Natural killer cell (primary cell): ENCODE results near the gene RNF223. TPM values are rescaled to one million over a fixed set of nuclear protein-coding genes. Genes with fewer than 3 reads are reported as not detected.

Source experiments
- ATAC-seq, 3 donors: fragments of 150-1000 bp in 2 of 3; fragments of 200-7000 bp in 1 of 3; cut with Tn5 transposase; 1 replicate in 1 of 3; 2 replicates in 2 of 3; pipeline ENCODE4 v1.10.0; 2021; ENCODE audit warnings: mild to moderate bottlenecking in 2 of 3, moderate library complexity in 2 of 3
- DNase-seq, 2 donors: peaks; one replicate each; pipeline versions ENCODE4 v3.0.0 to v3.0.0-alpha.2; 2013 to 2021; ENCODE audit warnings: mixed read lengths in 1 of 2
- H3K27ac ChIP-seq: one replicate; pipeline ENCODE4 v1.5.1; 2013; ENCODE audit warnings: mild to moderate bottlenecking, low read length
- H3K27me3 ChIP-seq: one replicate; pipeline ENCODE4 v1.6.1; 2013; ENCODE audit warnings: low read length; ENCODE audit not compliant: control insufficient read depth, insufficient read depth
- H3K36me3 ChIP-seq: one replicate; pipeline ENCODE4 v1.6.1; 2013; ENCODE audit warnings: low read length; ENCODE audit not compliant: control insufficient read depth, insufficient read depth
- H3K4me1 ChIP-seq: one replicate; pipeline ENCODE4 v1.6.1; 2013; ENCODE audit warnings: low read length; ENCODE audit not compliant: control insufficient read depth, insufficient read depth
- H3K4me3 ChIP-seq: one replicate; pipeline ENCODE4 v1.5.1; 2013; ENCODE audit warnings: low read length
- H3K9me3 ChIP-seq: one replicate; pipeline ENCODE4 v1.6.1; 2013; ENCODE audit warnings: low read length; ENCODE audit not compliant: control insufficient read depth, insufficient read depth
- H3K27ac Mint-ChIP-seq, 2 donors: one replicate each; pipeline ENCODE4 v1.8.0; 2022; ENCODE audit warnings: mild to moderate bottlenecking in 2 of 2, mixed read lengths in 2 of 2, moderate library complexity in 1 of 2
- H3K27me3 Mint-ChIP-seq, 2 donors: one replicate each; pipeline ENCODE4 v1.8.0; 2022; ENCODE audit warnings: low read depth in 2 of 2, mixed read lengths in 2 of 2
- H3K36me3 Mint-ChIP-seq: one replicate; pipeline ENCODE4 v1.8.0; 2022; ENCODE audit warnings: mixed read lengths
- H3K4me1 Mint-ChIP-seq, 2 donors: one replicate each; pipeline ENCODE4 v1.8.0; 2022; ENCODE audit warnings: mixed read lengths in 2 of 2
- H3K4me3 Mint-ChIP-seq: one replicate; pipeline ENCODE4 v1.8.0; 2022; ENCODE audit warnings: mild to moderate bottlenecking, moderate library complexity, mixed read lengths
- H3K9me3 Mint-ChIP-seq, 2 donors: one replicate each; pipeline ENCODE4 v1.8.0; 2022; ENCODE audit warnings: mixed read lengths in 2 of 2
- CTCF ChIP-seq: fragments of 200-600 bp; IDR thresholded peaks from one replicate; pipeline ENCODE4 v1.8.0; 2022; ENCODE audit warnings: antibody characterized with exemption
- WGBS: methylation state at CpG from one replicate; pipeline ENCODE4 v1.1.7; 2013; ENCODE audit warnings: missing lambda C conversion rate; ENCODE audit not compliant: insufficient coverage; 5-methylcytosine and 5-hydroxymethylcytosine counted together
- intact Hi-C: fragments of 100-400 bp; cut with micrococcal nuclease; formaldehyde crosslinking; loops from one replicate; pipeline ENCODE4 v1.14.2; 2022
- total RNA-seq, 4 donors: library from RNA; stranded (reverse); fragments of 120-200 nt in 1 of 4; gene quantifications; one replicate each; pipeline versions ENCODE4 v1.2.3 to v1.2.4, GENCODE V29; 2013 to 2022

RNF223 gene
- total RNA-seq, 3 donors from 2014 or later (not counting 1 experiment from before 2014, with no cell fraction given): not detected

- 94% methylated on average over 17 of the region's 28 CpGs for WGBS
- ATAC-seq (no peak), DNase-seq (no peak)
- Histone ChIP-seq H3K36me3 (no peaks in the 10 kb centered on the region), H3K27ac (no peak overlapping the region), H3K4me1 (no peaks in the 10 kb centered on the region), H3K4me3 (no peak overlapping the region), H3K9me3 (no peaks in the 10 kb centered on the region), H3K27me3 (no peaks in the 10 kb centered on the region)
- intact Hi-C loops: no loop called here
- Mint-ChIP-seq H3K4me1 (no peaks in the 10 kb centered on the region), H3K4me3 (no peak overlapping the region), H3K27ac (no peak overlapping the region), H3K36me3 (no peaks in the 10 kb centered on the region), H3K27me3 (no peaks in the 10 kb centered on the region), H3K9me3 (no peaks in the 10 kb centered on the region)
- no peak for TF ChIP-seq CTCF
Observed at GRCh38 chr1:1048765-1049164, 25.3 kb downstream of the RNF223 start.

- no peak for DNase-seq
- no peak for ATAC-seq
- H3K27ac ChIP-seq: no peak overlapping the region
- no peaks in the 10 kb centered on the region for H3K4me1 Mint-ChIP-seq
- no peak overlapping the region for H3K4me3 Mint-ChIP-seq
- no peaks in the 10 kb centered on the region for H3K9me3 Mint-ChIP-seq
- WGBS: 87% methylated on average over 22 of the region's 25 CpGs
- no peaks in the 10 kb centered on the region for H3K27me3 Mint-ChIP-seq
- H3K4me1 ChIP-seq: no peaks in the 10 kb centered on the region
- H3K27me3 ChIP-seq: no peaks in the 10 kb centered on the region
- no peak overlapping the region for H3K27ac Mint-ChIP-seq
- no peak for TF ChIP-seq CTCF
- no peaks in the 10 kb centered on the region for H3K9me3 ChIP-seq
- H3K36me3 ChIP-seq: no peaks in the 10 kb centered on the region
- intact Hi-C loops: no loop called here
- no peak overlapping the region for H3K4me3 ChIP-seq
- H3K36me3 Mint-ChIP-seq: no peaks in the 10 kb centered on the region
Observed at GRCh38 chr1:1047963-1048362, 26.1 kb downstream of the RNF223 start.

GRCh38 chr1:1047407-1047806 is 26.7 kb downstream of the RNF223 start:
- H3K9me3 ChIP-seq: no peaks in the 10 kb centered on the region
- no peak for DNase-seq
- H3K27ac ChIP-seq: no peak overlapping the region
- ATAC-seq: no peak
- H3K4me1 ChIP-seq: no peaks in the 10 kb centered on the region
- intact Hi-C loops: no loop called here
- Mint-ChIP-seq H3K4me3 (no peak overlapping the region), H3K27me3 (no peaks in the 10 kb centered on the region), H3K4me1 (no peaks in the 10 kb centered on the region), H3K9me3 (no peaks in the 10 kb centered on the region), H3K27ac (no peak overlapping the region), H3K36me3 (no peaks in the 10 kb centered on the region)
- no peaks in the 10 kb centered on the region for H3K27me3 ChIP-seq
- H3K4me3 ChIP-seq: no peak overlapping the region
- WGBS: 92% methylated on average over 19 of the region's 19 CpGs
- TF ChIP-seq CTCF: no peak
- no peaks in the 10 kb centered on the region for H3K36me3 ChIP-seq

GRCh38 chr1:1046767-1047166 is 27.3 kb downstream of the RNF223 start:
- DNase-seq (no peak), ATAC-seq (no peak)
- Histone ChIP-seq H3K27me3 (no peaks in the 10 kb centered on the region), H3K4me3 (no peak overlapping the region), H3K36me3 (no peaks in the 10 kb centered on the region), H3K27ac (no peak overlapping the region), H3K9me3 (no peaks in the 10 kb centered on the region), H3K4me1 (no peaks in the 10 kb centered on the region)
- Mint-ChIP-seq H3K27ac (no peak overlapping the region), H3K9me3 (no peaks in the 10 kb centered on the region), H3K36me3 (no peaks in the 10 kb centered on the region), H3K4me3 (no peak overlapping the region), H3K4me1 (no peaks in the 10 kb centered on the region), H3K27me3 (no peaks in the 10 kb centered on the region)
- intact Hi-C loops: no loop called here
- WGBS: 94% methylated on average over 26 of the region's 26 CpGs
- no peak for TF ChIP-seq CTCF
